Measurements from ENCODE around the gene JMJD4. TPM values are rescaled to one million over a fixed set of nuclear protein-coding genes. Genes with fewer than 3 reads are reported as not detected.

Gene JMJD4
- total RNA-seq, 1 donor from 2014 or later: 7.0 TPM

DNA sequence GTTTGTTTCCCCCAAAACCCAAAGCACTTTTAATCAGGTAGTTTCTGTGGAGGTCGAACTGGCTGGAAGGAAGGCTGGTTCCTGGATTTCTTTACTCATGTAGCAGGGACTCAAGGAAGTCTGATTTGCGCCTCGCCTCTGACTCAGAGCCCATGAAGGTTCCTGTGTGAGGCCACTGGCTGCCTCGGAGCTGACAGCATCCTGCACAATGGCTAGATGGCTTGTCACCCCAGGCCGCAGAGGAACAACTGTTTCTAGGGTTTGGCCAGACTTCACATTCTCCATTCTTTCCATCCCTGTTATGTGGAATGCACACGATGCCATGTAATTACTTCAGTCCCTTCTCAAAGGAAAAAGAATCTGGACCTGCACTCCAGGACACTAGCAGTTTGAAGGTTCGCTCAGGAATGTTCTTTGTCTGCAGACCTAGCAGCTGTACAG is 41.2 kb upstream of the JMJD4 start:
- Histone ChIP-seq H3K27me3 (ENCODE audit: low read depth) (no peaks in the 10 kb centered on the region), H3K9me3 (replicated peaks) (no peaks in the 10 kb centered on the region), H3K27ac (replicated peaks) (no peak overlapping the region), H3K4me3 (no peak overlapping the region), H3K36me3 (peaks cover 26% of the 10 kb centered on the region), H3K4me1 (no peaks in the 10 kb centered on the region)
- no peak for DNase-seq
- intact Hi-C loops (cut with micrococcal nuclease): no loop called here
- TF ChIP-seq, protein P1, sequence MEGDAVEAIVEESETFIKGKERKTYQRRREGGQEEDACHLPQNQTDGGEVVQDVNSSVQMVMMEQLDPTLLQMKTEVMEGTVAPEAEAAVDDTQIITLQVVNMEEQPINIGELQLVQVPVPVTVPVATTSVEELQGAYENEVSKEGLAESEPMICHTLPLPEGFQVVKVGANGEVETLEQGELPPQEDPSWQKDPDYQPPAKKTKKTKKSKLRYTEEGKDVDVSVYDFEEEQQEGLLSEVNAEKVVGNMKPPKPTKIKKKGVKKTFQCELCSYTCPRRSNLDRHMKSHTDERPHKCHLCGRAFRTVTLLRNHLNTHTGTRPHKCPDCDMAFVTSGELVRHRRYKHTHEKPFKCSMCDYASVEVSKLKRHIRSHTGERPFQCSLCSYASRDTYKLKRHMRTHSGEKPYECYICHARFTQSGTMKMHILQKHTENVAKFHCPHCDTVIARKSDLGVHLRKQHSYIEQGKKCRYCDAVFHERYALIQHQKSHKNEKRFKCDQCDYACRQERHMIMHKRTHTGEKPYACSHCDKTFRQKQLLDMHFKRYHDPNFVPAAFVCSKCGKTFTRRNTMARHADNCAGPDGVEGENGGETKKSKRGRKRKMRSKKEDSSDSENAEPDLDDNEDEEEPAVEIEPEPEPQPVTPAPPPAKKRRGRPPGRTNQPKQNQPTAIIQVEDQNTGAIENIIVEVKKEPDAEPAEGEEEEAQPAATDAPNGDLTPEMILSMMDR (IDR thresholded peaks at IDR 0.05; ENCODE audit: borderline replicate concordance): no peak

DNA sequence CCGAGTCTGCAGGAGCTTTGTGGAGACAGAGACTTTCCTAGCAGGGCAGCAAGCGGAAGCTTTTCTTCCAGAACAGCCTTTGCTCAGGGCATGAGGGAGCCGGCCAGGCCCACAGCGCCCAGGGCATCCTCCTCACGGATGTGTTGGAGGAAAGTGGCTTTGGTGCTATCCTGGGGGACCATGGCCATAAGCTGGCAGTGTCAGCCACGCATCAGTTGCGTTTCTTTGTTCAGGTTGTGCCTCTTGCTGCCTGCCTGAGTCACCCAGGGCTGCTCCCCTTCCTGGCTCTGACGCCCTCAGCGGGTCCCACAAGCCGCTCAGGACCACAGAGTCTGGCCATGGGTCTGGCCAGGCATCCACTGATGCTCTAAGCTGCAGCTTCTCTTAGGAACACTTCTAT is 40.7 kb upstream of the JMJD4 start:
- H3K36me3 ChIP-seq: peaks cover 26% of the 10 kb centered on the region
- no peak overlapping the region for H3K4me3 ChIP-seq
- no peaks in the 10 kb centered on the region for H3K9me3 ChIP-seq (replicated peaks)
- H3K27ac ChIP-seq (replicated peaks): no peak overlapping the region
- intact Hi-C loops (cut with micrococcal nuclease): no loop called here
- TF ChIP-seq, protein P1 (IDR thresholded peaks at IDR 0.05; ENCODE audit: borderline replicate concordance): no peak
- H3K27me3 ChIP-seq (ENCODE audit: low read depth): no peaks in the 10 kb centered on the region
- H3K4me1 ChIP-seq: no peaks in the 10 kb centered on the region
- DNase-seq: no peak

DNA sequence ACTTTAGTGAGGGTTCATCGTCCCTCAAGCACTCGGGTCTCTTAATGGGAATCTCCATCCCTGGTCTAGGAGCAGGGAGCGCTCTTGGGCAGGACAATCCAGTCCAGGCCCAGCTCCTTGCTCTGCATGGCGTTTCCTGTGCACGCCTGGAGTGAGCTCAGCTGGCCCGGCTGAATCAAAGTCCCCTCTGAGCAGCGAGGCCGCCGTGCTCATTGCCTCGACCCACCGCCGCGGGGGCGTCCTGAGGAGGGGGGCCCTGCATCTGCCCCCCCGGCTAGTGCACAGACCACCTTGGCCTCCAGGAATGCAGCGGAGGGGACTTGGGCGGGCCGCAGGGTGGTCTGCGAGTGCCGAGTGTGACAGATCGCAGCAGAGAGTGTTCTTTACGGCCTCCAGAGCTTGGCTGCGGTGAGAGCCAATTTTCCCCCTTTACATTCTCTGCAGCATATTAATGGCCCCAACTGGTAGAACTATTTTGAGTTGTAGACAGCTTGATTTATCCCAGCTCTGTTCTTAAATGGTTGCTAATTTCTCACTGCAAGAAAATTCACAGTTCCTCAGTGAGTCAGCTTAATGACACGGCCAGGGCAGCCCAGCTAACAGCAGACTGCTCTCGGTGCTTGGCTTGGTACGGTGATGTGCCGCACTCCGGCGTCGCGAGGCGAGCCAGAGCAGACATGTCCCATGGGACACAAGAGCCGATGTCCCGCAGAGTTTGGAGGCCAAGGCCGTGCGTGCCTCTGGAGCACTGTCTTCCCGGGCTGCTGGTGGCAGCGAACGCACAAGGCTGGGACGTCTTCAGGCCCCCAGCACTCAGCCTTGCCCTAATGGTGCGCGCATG is 39.9 kb upstream of the JMJD4 start:
- H3K27ac ChIP-seq (replicated peaks): no peak overlapping the region
- TF ChIP-seq, protein P1 (IDR thresholded peaks at IDR 0.05; ENCODE audit: borderline replicate concordance): no peak
- H3K4me3 ChIP-seq: no peak overlapping the region
- peaks cover 29% of the 10 kb centered on the region for H3K36me3 ChIP-seq
- intact Hi-C loops (cut with micrococcal nuclease): no loop called here
- no peaks in the 10 kb centered on the region for H3K27me3 ChIP-seq (ENCODE audit: low read depth)
- DNase-seq: no peak
- no peaks in the 10 kb centered on the region for H3K4me1 ChIP-seq
- H3K9me3 ChIP-seq (replicated peaks): no peaks in the 10 kb centered on the region

- TF ChIP-seq, protein P1 (IDR thresholded peaks at IDR 0.05; ENCODE audit: borderline replicate concordance): no peak
- no peak for DNase-seq
- intact Hi-C loops (cut with micrococcal nuclease): no loop called here
- Histone ChIP-seq H3K4me1 (no peaks in the 10 kb centered on the region), H3K27me3 (ENCODE audit: low read depth) (no peaks in the 10 kb centered on the region), H3K27ac (replicated peaks) (no peak overlapping the region), H3K9me3 (replicated peaks) (no peaks in the 10 kb centered on the region), H3K36me3 (peaks cover 37% of the 10 kb centered on the region), H3K4me3 (no peak overlapping the region)
These were observed 39.1 kb upstream of the JMJD4 start for GRCh38 chr1:227774051-227774731.

DNA sequence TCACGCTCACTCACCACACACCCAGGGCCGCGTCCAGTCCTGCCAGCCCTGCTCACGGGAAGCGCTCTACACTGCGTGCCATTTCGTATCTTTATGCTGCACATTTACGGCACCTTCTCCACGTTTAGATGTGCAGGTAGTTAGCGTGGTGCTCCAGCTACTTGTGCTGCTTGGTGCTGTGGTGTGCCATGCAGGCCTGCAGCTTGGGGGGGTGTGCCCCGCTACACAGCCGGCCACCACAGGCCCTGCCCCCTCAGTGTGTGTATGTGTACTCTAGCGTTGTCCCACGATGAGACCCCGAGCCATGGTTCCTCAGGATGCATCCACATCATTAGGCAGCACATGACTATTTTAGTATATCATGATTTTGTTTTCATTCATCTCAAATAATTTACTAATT is 38.5 kb upstream of the JMJD4 start:
- no peaks in the 10 kb centered on the region for H3K4me1 ChIP-seq
- peaks cover 43% of the 10 kb centered on the region for H3K36me3 ChIP-seq
- DNase-seq: no peak
- no peak overlapping the region for H3K27ac ChIP-seq (replicated peaks)
- no peaks in the 10 kb centered on the region for H3K27me3 ChIP-seq (ENCODE audit: low read depth)
- H3K4me3 ChIP-seq: no peak overlapping the region
- H3K9me3 ChIP-seq (replicated peaks): no peaks in the 10 kb centered on the region
- intact Hi-C loops (cut with micrococcal nuclease): no loop called here
- TF ChIP-seq, protein P1 (IDR thresholded peaks at IDR 0.05; ENCODE audit: borderline replicate concordance): no peak

Data from left ventricle myocardium inferior (tissue), 1 donor.